Subcutaneous abdominal adipose tissue (tissue), 5 donors: ENCODE results near the gene TMCC2.

Source experiments
- H3K27ac ChIP-seq: one replicate; pipeline ENCODE4 v1.7.0; 2013; ENCODE audit warnings: low read depth, mild to moderate bottlenecking, inconsistent platforms, low read length, moderate library complexity
- H3K27me3 ChIP-seq, 5 donors: one replicate each; pipeline ENCODE4 v1.7.0; 2013; ENCODE audit warnings: low read length in 5 of 5, inconsistent platforms in 1 of 5; ENCODE audit not compliant: control insufficient read depth in 5 of 5, insufficient read depth in 4 of 5
- H3K36me3 ChIP-seq, 5 donors: one replicate each; pipeline ENCODE4 v1.7.0; 2013; ENCODE audit warnings: low read length in 5 of 5; ENCODE audit not compliant: control insufficient read depth in 5 of 5, insufficient read depth in 5 of 5
- H3K4me1 ChIP-seq, 5 donors: one replicate each; pipeline ENCODE4 v1.7.0; 2013; ENCODE audit warnings: low read length in 5 of 5, mild to moderate bottlenecking in 3 of 5, moderate library complexity in 1 of 5; ENCODE audit not compliant: control insufficient read depth in 5 of 5, insufficient read depth in 5 of 5
- H3K4me3 ChIP-seq, 5 donors: one replicate each; pipeline ENCODE4 v1.7.0; 2013; ENCODE audit warnings: low read length in 5 of 5, low read depth in 1 of 5
- H3K9ac ChIP-seq, 5 donors: one replicate each; pipeline ENCODE4 v1.7.0; 2013; ENCODE audit warnings: low read length in 5 of 5, mild to moderate bottlenecking in 4 of 5, moderate library complexity in 3 of 5
- H3K9me3 ChIP-seq, 5 donors: one replicate each; pipeline ENCODE4 v1.7.0; 2013; ENCODE audit warnings: low read length in 5 of 5; ENCODE audit not compliant: control insufficient read depth in 5 of 5
- donor health status: healthy.
- donor health status: healthy.
- donor health status: healthy.
- donor health status: healthy.
- donor health status: healthy.

TMCC2 gene

GRCh38 chr1:205258261-205258691 is 30.5 kb downstream of the TMCC2 start:
- Histone ChIP-seq H3K9ac (no peak overlapping the region), H3K27ac (no peak overlapping the region), H3K9me3 (no peaks in the 10 kb centered on the region), H3K4me1 (peaks cover 6 to 47% (median 36%) of the 10 kb centered on the region in 5 donors), H3K27me3 (no peaks in the 10 kb centered on the region), H3K36me3 (no peaks in the 10 kb centered on the region), H3K4me3 (no peak overlapping the region)

GRCh38 chr1:205258719-205259118 is 31.0 kb downstream of the TMCC2 start:
- H3K36me3 ChIP-seq = no peaks in the 10 kb centered on the region
- H3K27me3 ChIP-seq = no peaks in the 10 kb centered on the region
- H3K9ac ChIP-seq = no peak overlapping the region
- H3K4me3 ChIP-seq = no peak overlapping the region
- H3K27ac ChIP-seq = no peak overlapping the region
- H3K4me1 ChIP-seq = peaks cover 6 to 47% (median 36%) of the 10 kb centered on the region in 5 donors
- no peaks in the 10 kb centered on the region for H3K9me3 ChIP-seq

- Histone ChIP-seq H3K4me3 (no peak overlapping the region), H3K9me3 (no peaks in the 10 kb centered on the region), H3K27ac (no peak overlapping the region), H3K27me3 (no peaks in the 10 kb centered on the region), H3K9ac (no peak overlapping the region), H3K4me1 (peaks cover 6 to 47% (median 36%) of the 10 kb centered on the region in 5 donors), H3K36me3 (no peaks in the 10 kb centered on the region)
Observed at GRCh38 chr1:205259324-205259832, 31.6 kb downstream of the TMCC2 start.

DNA sequence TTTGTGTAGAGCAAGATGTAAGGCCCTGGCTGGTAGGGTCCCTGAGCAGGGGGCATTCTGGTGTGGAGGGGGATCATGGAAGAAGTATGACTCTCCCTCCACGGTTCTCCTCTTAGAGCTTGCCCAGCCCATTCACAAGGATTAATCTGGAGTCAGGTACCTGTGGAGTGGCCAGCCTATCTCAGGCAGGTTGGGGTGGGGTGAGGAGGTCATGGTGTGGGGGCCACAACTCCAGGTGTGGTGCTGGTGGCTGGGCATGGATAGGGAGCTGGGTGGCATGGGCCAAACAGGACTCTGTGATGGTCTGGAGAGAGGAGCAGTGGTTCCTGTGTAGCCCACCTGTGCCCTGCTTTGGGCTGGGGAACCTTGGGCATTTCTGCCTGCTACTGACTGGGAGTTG is 32.3 kb downstream of the TMCC2 start:
- Histone ChIP-seq H3K4me1 (peaks cover 6 to 47% (median 36%) of the 10 kb centered on the region in 5 donors), H3K9ac (no peak overlapping the region), H3K9me3 (no peaks in the 10 kb centered on the region)

DNA sequence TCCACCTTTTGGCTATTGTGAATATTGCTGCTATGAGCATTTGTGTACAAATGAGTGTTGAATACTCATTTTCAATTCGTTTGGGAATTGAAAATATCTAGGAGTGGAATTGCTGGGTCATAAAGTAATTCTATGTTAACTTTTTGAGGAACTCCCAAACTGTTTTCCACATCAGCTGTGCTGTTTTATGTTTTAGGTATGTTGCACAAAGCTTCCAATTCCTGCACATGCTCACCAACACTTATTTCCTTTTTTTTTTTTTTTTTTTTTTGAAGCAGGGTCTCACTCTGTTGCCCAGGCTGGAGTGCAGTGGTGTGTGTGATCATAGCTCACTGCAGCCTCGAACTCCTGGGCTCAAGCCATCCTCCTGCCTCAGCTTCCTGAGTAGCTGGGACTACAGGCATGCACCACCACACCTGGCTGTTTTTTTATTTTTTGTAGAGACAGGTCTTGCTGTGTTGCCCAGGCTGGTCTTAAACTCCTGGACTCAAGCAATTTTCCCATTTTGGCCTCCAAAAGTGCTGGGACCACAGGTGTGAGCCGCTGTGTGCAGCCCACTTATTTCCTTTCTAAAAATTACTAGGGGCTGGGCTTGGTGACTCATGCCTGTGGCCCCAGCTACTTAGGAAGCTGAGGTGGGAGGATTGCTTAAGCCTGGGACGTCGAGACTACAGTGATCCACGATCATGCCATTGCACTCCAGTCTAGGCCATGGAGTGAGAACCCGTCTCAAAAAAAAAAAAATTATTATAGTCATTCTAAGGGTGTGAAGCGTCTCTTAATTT is 33.4 kb downstream of the TMCC2 start:
- peaks cover 4 to 47% (median 33%) of the 10 kb centered on the region in 5 donors for H3K4me1 ChIP-seq
- no peaks in the 10 kb centered on the region for H3K9me3 ChIP-seq
- H3K27me3 ChIP-seq = no peaks in the 10 kb centered on the region
- no peak overlapping the region for H3K9ac ChIP-seq
- H3K4me3 ChIP-seq = no peak overlapping the region
- H3K27ac ChIP-seq = no peak overlapping the region
- H3K36me3 ChIP-seq = no peaks in the 10 kb centered on the region

More for the DNA sequence above, 32.3 kb downstream of the TMCC2 start:
- no peaks in the 10 kb centered on the region for H3K36me3 ChIP-seq
- H3K4me3 ChIP-seq = no peak overlapping the region
- H3K27ac ChIP-seq = no peak overlapping the region
- H3K27me3 ChIP-seq = no peaks in the 10 kb centered on the region

- no peaks in the 10 kb centered on the region for H3K9me3 ChIP-seq
- peak overlapping the region in 1 of 5 donors; percentile 14 for H3K9ac ChIP-seq
- no peaks in the 10 kb centered on the region for H3K27me3 ChIP-seq
- H3K4me1 ChIP-seq = peaks cover 8 to 52% (median 37%) of the 10 kb centered on the region in 5 donors
- H3K4me3 ChIP-seq = no peak overlapping the region
- H3K27ac ChIP-seq = no peak overlapping the region
- no peaks in the 10 kb centered on the region for H3K36me3 ChIP-seq
Observed at GRCh38 chr1:205261946-205262691, 34.4 kb downstream of the TMCC2 start.

DNA sequence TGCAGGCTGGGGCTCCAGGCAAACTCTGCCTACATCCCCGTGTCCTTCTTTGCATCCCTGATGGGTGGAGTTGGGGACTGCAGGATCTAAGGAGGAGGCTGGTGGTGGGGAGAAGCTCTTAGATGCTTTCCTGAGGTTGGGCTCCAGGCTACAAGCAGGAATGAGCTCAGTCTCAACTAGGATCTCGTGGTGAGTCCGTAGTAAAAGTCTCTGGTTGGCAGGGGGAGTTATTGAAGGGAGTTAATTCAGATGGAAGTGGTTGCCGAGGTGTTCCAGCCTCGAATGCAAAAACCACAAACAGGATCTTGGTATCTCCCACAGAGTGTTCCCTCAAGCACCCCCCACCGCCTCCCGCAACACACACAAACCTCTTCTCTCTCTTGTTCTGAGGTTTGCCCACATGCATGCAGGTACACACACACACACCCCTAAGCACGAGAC is 35.0 kb downstream of the TMCC2 start:
- H3K9ac ChIP-seq = no peak overlapping the region
- H3K27me3 ChIP-seq = no peaks in the 10 kb centered on the region
- peaks cover 10 to 57% (median 44%) of the 10 kb centered on the region in 5 donors for H3K4me1 ChIP-seq
- H3K4me3 ChIP-seq = no peak overlapping the region
- no peaks in the 10 kb centered on the region for H3K9me3 ChIP-seq
- no peak overlapping the region for H3K27ac ChIP-seq
- no peaks in the 10 kb centered on the region for H3K36me3 ChIP-seq

- H3K9ac ChIP-seq = no peak overlapping the region
- H3K36me3 ChIP-seq = no peaks in the 10 kb centered on the region
- H3K27ac ChIP-seq = no peak overlapping the region
- H3K27me3 ChIP-seq = no peaks in the 10 kb centered on the region
- H3K9me3 ChIP-seq = no peaks in the 10 kb centered on the region
- H3K4me3 ChIP-seq = no peak overlapping the region
- peaks cover 10 to 51% (median 37%) of the 10 kb centered on the region in 5 donors for H3K4me1 ChIP-seq
Observed at GRCh38 chr1:205263580-205264190, 35.9 kb downstream of the TMCC2 start.

- peak overlapping the region; percentile 46 for H3K27ac ChIP-seq
- H3K4me3 ChIP-seq = peak overlapping the region in 1 of 5 donors; percentile 20
- H3K4me1 ChIP-seq = peaks cover 6 to 48% (median 24%) of the 10 kb centered on the region in 5 donors
- no peaks in the 10 kb centered on the region for H3K27me3 ChIP-seq
- peak overlapping the region in 1 of 5 donors; percentile 6 for H3K9ac ChIP-seq
- H3K9me3 ChIP-seq = no peaks in the 10 kb centered on the region
- peaks cover 0 to 4% (median 0%) of the 10 kb centered on the region in 5 donors for H3K36me3 ChIP-seq
Observed at GRCh38 chr1:205266611-205267305, 39.0 kb downstream of the TMCC2 start.
